VCaP (cell line): ENCODE measurements around the gene XBP1.

Experiments used
- H3K27ac ChIP-seq: fragments of 450-650 bp; 2 replicates; pipeline ENCODE4 v1.5.1; 2017
- TF ChIP-seq, protein P1 (sequence below): fragments of 450-650 bp; conservative IDR thresholded peaks from 2 replicates; pipeline ENCODE4 v1.5.1; 2017; ENCODE audit warnings: mild to moderate bottlenecking, moderate library complexity

XBP1 gene

DNA sequence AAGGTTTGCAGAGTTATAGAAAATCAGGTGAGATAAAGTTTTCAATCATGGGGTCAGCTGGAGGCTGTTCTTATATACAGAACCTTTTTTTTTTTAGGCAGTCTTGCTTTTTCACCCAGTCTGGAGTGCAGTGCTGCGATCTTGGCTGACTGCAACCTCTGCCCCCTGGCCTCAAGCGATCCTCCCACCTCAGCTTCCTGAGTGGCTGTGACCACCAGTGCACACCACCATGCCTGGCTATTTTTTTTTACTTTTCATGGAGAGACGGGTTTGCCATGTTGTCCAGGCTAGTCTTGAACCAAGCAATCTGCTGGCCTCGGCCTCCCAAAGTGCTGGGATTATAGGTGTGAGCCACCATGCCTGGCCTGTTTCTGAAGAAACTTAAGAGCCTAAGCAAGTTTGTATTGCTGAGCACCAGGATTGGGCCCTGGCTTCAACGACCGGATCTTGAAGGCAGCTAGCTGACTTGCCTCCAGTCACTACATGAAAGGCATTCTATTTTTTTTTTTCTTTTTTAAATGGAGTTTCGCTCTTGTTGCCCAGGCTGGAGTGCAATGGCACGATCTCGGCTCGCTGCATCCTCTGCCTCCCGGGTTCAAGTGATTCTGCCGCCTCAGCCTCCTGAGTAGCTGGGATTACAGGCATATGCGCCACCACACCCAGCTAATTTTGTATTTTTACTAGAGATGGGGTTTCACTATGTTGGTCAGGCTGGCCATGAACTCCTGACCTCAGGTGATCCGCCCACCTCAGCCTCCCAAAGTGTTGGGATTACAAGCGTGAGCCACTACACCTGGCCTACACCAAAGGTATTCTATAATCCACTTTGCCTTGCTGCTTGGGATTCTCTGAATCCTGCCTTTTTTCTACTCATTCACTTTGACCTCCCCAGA, 7.6 kb downstream of the XBP1 start:
- TF ChIP-seq, protein P1, sequence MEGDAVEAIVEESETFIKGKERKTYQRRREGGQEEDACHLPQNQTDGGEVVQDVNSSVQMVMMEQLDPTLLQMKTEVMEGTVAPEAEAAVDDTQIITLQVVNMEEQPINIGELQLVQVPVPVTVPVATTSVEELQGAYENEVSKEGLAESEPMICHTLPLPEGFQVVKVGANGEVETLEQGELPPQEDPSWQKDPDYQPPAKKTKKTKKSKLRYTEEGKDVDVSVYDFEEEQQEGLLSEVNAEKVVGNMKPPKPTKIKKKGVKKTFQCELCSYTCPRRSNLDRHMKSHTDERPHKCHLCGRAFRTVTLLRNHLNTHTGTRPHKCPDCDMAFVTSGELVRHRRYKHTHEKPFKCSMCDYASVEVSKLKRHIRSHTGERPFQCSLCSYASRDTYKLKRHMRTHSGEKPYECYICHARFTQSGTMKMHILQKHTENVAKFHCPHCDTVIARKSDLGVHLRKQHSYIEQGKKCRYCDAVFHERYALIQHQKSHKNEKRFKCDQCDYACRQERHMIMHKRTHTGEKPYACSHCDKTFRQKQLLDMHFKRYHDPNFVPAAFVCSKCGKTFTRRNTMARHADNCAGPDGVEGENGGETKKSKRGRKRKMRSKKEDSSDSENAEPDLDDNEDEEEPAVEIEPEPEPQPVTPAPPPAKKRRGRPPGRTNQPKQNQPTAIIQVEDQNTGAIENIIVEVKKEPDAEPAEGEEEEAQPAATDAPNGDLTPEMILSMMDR = no peak

DNA sequence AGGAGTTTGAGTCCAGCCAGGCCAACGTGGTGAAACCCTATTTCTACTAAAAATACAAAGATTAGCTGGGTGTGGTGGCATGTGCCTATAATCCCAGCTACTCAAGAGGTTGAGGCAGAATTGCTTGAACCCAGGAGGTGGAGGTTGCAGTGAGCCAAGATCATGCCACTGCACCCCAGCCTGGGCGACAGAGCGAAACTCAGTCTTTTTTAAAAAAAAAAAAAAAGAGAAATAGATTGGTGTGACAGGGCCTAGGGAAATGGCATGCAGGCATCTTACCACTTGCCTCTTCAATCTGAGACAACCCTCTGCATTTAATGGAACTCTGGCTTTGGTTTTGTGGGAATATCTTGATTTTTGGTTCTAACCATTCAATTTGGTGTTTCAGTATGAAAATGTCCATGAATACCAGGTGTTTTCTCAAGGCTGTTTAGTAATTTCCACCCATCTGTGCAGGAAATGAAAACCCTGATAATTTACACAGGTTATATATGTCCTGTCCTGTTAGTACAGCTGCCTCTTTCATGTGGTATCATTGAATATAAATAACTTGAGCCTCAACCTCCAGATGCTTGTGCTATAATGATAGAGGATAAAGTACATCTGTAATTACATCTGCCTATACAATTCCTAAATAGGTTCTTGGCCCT, 8.4 kb downstream of the XBP1 start:
- TF ChIP-seq, protein P1 = no peak

More for the DNA sequence above, 7.6 kb downstream of the XBP1 start:
- H3K27ac ChIP-seq = peak overlapping the region; percentile 97

DNA sequence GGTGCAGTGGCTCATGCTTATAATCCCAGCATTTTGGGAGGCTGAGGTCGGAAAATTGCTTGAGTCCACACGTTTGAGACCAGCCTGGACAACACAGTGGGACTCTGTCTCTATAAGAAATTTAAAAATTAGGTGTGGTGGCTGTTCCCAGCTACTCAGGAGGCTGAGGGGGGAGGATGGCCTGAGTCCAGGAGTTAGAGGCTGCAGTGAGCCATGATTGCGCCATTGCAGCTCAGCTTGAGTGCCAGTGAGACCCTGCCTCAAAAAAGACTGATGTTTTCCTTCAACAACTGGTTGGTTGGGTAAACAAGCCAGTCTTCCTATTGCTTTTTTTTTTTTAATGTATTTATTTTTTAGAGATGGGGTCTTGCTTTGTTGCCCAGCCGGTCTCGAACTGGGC, 9.2 kb downstream of the XBP1 start:
- H3K27ac ChIP-seq = peak overlapping the region; percentile 97

More for the DNA sequence above, 8.4 kb downstream of the XBP1 start:
- peak overlapping the region; percentile 97 for H3K27ac ChIP-seq

DNA sequence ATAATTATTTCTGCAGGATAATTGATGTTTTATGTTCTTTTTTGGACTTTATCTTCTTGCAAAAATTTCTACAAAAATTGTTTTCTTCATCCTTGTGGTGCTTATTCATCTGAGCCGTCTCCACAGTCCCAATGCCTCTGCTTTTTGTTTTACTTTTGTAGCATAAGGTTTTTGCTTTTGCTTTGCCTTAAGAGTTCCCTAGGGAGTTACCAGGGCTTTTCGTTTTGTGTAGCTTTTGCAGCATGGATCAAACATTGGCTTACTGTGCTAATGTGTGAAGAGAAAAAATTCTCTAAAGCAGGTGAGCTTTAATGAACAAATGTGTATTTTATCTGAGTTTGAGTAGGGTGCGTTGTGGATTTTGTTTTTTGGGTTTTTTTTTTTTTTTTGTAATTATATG, 11.8 kb downstream of the XBP1 start:
- TF ChIP-seq, protein P1 = no peak
- H3K27ac ChIP-seq = peak overlapping the region; percentile 98; the same call in 1 of the 2 replicates

More for the DNA sequence above, 9.2 kb downstream of the XBP1 start:
- TF ChIP-seq, protein P1 = no peak

DNA sequence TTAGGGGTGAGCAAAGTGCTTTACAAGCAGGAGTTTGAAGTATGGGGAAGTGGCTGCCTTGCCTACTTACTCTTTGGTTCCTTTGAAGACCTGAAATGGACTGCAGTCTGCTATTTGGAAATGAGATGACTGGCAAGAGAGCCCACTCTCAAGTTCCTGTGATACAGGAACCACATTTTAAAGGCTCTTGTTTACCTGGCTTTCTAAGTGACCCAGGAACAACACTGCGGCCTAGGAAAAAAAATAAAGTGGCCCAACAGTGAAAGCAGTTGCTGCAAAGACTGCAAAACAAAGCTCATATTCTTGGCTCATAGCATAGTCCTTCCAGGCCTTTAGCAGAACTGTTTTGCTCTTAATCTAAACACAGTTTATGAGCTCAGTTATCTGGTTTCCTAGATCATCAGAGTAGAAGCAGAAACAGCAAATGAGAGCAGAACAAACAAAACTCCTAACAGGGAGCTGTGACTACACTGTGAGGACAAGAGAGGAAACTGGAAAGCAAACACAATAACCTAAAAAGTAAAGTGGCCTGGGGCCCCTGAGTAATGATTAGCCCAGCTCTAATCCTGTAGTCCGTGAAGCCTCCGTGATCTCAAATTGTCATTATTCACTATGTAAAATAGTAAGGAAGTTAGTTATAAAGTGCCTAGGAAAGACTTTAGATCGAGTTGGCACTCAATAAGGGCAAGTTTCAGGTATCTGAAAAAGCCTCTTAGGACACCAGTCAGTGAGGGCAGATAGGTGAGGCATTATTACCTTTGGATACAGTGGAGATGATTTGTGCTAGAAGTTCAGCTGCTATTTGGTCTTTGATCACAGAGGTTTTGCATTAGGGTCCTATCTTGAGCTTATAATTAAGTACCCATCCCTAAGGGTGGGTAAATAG, 16.3 kb downstream of the XBP1 start:
- TF ChIP-seq, protein P1 = no peak

DNA sequence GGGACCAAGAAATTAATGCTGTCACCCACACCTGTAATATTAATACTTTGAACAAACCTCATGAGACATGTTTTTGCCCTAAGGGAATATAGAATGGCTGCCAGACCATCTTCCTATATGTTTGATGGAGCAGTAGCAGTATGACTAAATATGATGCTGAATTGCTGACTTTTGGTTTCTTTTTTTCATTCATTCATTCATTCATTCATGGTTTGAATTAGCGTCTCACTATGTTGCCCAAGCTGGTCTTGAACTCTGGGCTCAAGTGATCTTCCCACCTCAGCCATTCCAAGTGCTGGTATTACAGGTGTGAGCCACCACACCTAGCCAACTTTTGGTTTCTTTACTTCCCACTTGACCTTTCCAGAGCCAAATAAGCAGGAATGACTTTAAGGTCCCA, 20.1 kb downstream of the XBP1 start:
- H3K27ac ChIP-seq = peak overlapping the region; percentile 98
- TF ChIP-seq, protein P1 = no peak

More for the DNA sequence above, 16.3 kb downstream of the XBP1 start:
- peak overlapping the region; percentile 98 for H3K27ac ChIP-seq

DNA sequence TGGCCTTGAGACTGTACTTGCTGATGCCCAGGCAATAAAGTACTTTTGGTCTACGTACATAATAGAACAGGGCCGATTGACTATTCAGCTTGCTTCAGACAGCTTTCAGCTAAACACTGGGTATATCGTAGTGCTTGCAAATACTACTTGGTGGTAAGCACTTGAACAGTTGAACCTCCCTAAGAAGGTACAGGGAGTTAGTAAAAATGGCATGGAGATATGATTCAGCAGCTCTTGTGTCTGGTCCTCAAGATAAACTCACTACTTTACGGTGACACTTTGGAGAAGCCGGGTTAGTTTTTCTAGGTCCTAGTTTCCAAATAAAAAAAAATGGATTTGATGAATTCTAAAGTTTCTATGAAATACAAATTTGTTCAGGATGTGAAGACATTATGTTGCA, 20.5 kb downstream of the XBP1 start:
- TF ChIP-seq, protein P1 = no peak

More for the DNA sequence above, 20.5 kb downstream of the XBP1 start:
- peak overlapping the region; percentile 98; the same call in 1 of the 2 replicates for H3K27ac ChIP-seq
